MM.1S (cell line): ENCODE measurements around the gene UNC13A.

Experiments used
- CTCF ChIP-seq: fragments of 300-600 bp; sonication (generic); IDR thresholded peaks from 2 replicates; pipeline ENCODE4 v1.5.1; 2016; ENCODE audit warnings: antibody characterized with exemption, low read length, mixed read lengths
- EZH2 ChIP-seq: fragments of 300-600 bp; sonication (generic); optimal IDR thresholded peaks from 2 replicates; pipeline ENCODE3; 2017; ENCODE audit warnings: low read depth, mild to moderate bottlenecking, antibody characterized with exemption, low read length, mixed read lengths

DNA sequence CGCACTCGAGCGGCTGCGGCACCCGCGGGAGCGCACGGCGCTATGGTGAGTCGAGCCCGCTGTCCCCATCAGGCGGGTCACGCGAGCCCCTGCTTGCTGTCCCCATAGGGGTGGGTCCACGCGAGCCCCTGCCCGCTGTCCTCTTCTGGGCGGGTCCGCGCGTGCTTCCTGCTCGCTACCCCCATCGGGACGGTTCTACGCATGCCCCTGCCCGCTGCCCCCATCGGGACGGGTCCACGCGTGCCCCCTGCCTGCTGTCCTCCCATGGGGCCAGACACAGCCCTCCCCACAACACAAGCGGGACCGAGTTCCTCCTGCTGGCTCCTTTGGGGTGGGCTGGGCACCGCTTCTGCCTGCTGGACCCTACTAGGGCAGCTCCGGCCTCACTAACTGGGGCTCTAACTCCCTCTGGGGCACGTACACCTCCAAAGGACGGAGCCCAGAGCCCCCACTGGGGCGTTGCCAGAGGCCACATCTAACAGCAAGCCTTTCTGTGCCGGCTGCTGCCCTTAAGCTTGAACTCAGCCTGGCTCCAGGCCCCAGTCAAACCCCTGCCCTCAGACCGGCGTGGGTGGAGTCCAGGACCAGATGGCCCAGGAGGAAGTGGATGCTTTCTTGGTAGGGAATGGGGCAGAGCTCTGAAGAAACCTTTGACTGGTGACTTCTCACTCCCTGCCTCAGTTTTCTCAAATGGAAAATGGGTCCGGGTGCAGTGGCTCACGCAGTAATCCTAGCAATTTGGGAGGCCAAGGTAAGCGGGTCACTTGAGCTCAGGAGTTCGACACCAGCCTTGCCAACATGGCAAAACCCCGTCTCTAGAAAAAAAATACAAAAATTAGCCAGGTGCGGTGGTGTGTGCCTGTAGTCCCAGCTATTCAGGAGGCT is 132.0 kb downstream of the UNC13A start:
- no peak for TF ChIP-seq CTCF
- no peak for TF ChIP-seq EZH2
